ENCODE results near the gene SMIM36.

The SMIM36 gene

GRCh38 chr17:55510986-55511721, at the start of gene SMIM36:
TSS of gene SMIM36 (minus strand) at chr17:55511452.
- no peaks in the 10 kb centered on the region for H3K9me3 Mint-ChIP-seq (ENCODE audit: low read depth)
- H3K36me3 Mint-ChIP-seq = no peaks in the 10 kb centered on the region
- H3K27ac Mint-ChIP-seq = no peak within 1 kb of the TSS
- H3K4me3 Mint-ChIP-seq = no peak within 1 kb of the TSS
- no peaks in the 10 kb centered on the region for H3K4me1 Mint-ChIP-seq (ENCODE audit: low read depth)
- peaks cover 1% of the 10 kb centered on the region for H3K27me3 Mint-ChIP-seq

GRCh38 chr17:55555772-55556171, 44.5 kb upstream of the SMIM36 start:
- Mint-ChIP-seq H3K4me1 (ENCODE audit: low read depth) (no peaks in the 10 kb centered on the region), H3K36me3 (no peaks in the 10 kb centered on the region), H3K27ac (no peak overlapping the region), H3K9me3 (ENCODE audit: low read depth) (no peaks in the 10 kb centered on the region), H3K27me3 (peaks cover 11% of the 10 kb centered on the region), H3K4me3 (no peak overlapping the region)

GRCh38 chr17:55549140-55549539, 37.9 kb upstream of the SMIM36 start:
- H3K9me3 Mint-ChIP-seq (ENCODE audit: low read depth) = peaks cover under 1% of the 10 kb centered on the region
- H3K4me1 Mint-ChIP-seq (ENCODE audit: low read depth) = no peaks in the 10 kb centered on the region
- no peaks in the 10 kb centered on the region for H3K36me3 Mint-ChIP-seq
- H3K27me3 Mint-ChIP-seq = peaks cover 8% of the 10 kb centered on the region
- H3K4me3 Mint-ChIP-seq = no peak overlapping the region
- no peak overlapping the region for H3K27ac Mint-ChIP-seq

- H3K4me1 Mint-ChIP-seq (ENCODE audit: low read depth) = no peaks in the 10 kb centered on the region
Observed at GRCh38 chr17:55546991-55547664, 35.9 kb upstream of the SMIM36 start.

GRCh38 chr17:55546481-55546880, 35.2 kb upstream of the SMIM36 start:
- Mint-ChIP-seq H3K4me3 (no peak overlapping the region), H3K27ac (no peak overlapping the region), H3K4me1 (ENCODE audit: low read depth) (no peaks in the 10 kb centered on the region), H3K9me3 (ENCODE audit: low read depth) (peaks cover 6% of the 10 kb centered on the region), H3K27me3 (peaks cover 14% of the 10 kb centered on the region), H3K36me3 (no peaks in the 10 kb centered on the region)

More at GRCh38 chr17:55546991-55547664, 35.9 kb upstream of the SMIM36 start:
- H3K9me3 Mint-ChIP-seq (ENCODE audit: low read depth) = peaks cover 6% of the 10 kb centered on the region
- H3K27me3 Mint-ChIP-seq = peaks cover 13% of the 10 kb centered on the region
- H3K36me3 Mint-ChIP-seq = no peaks in the 10 kb centered on the region
- H3K27ac Mint-ChIP-seq = no peak overlapping the region
- no peak overlapping the region for H3K4me3 Mint-ChIP-seq

GRCh38 chr17:55545806-55546205, 34.6 kb upstream of the SMIM36 start:
- peaks cover 6% of the 10 kb centered on the region for H3K9me3 Mint-ChIP-seq (ENCODE audit: low read depth)
- H3K4me1 Mint-ChIP-seq (ENCODE audit: low read depth) = no peaks in the 10 kb centered on the region
- peaks cover 15% of the 10 kb centered on the region for H3K27me3 Mint-ChIP-seq
- H3K27ac Mint-ChIP-seq = no peak overlapping the region
- H3K4me3 Mint-ChIP-seq = no peak overlapping the region
- H3K36me3 Mint-ChIP-seq = no peaks in the 10 kb centered on the region

- H3K9me3 Mint-ChIP-seq (ENCODE audit: low read depth) = peaks cover 6% of the 10 kb centered on the region
- no peak overlapping the region for H3K4me3 Mint-ChIP-seq
- H3K4me1 Mint-ChIP-seq (ENCODE audit: low read depth) = no peaks in the 10 kb centered on the region
- H3K27me3 Mint-ChIP-seq = peaks cover 17% of the 10 kb centered on the region
- no peak overlapping the region for H3K27ac Mint-ChIP-seq
- H3K36me3 Mint-ChIP-seq = no peaks in the 10 kb centered on the region
Observed at GRCh38 chr17:55543709-55544108, 32.5 kb upstream of the SMIM36 start.

- Mint-ChIP-seq H3K4me3 (no peak overlapping the region), H3K36me3 (no peaks in the 10 kb centered on the region), H3K9me3 (ENCODE audit: low read depth) (peaks cover 6% of the 10 kb centered on the region), H3K27me3 (peaks cover 10% of the 10 kb centered on the region), H3K27ac (no peak overlapping the region), H3K4me1 (ENCODE audit: low read depth) (no peaks in the 10 kb centered on the region)
Observed at GRCh38 chr17:55540414-55541091, 29.3 kb upstream of the SMIM36 start.

GRCh38 chr17:55536205-55536604, 25.0 kb upstream of the SMIM36 start:
- H3K36me3 Mint-ChIP-seq = no peaks in the 10 kb centered on the region
- no peaks in the 10 kb centered on the region for H3K9me3 Mint-ChIP-seq (ENCODE audit: low read depth)
- H3K27ac Mint-ChIP-seq = no peak overlapping the region
- peaks cover 3% of the 10 kb centered on the region for H3K27me3 Mint-ChIP-seq
- no peak overlapping the region for H3K4me3 Mint-ChIP-seq
- H3K4me1 Mint-ChIP-seq (ENCODE audit: low read depth) = no peaks in the 10 kb centered on the region

GRCh38 chr17:55533608-55534007, 22.4 kb upstream of the SMIM36 start:
- Mint-ChIP-seq H3K27me3 (no peaks in the 10 kb centered on the region), H3K27ac (no peak overlapping the region), H3K4me1 (ENCODE audit: low read depth) (no peaks in the 10 kb centered on the region), H3K36me3 (no peaks in the 10 kb centered on the region), H3K9me3 (ENCODE audit: low read depth) (no peaks in the 10 kb centered on the region), H3K4me3 (no peak overlapping the region)

- Mint-ChIP-seq H3K9me3 (ENCODE audit: low read depth) (no peaks in the 10 kb centered on the region), H3K36me3 (no peaks in the 10 kb centered on the region), H3K4me3 (no peak overlapping the region), H3K4me1 (ENCODE audit: low read depth) (no peaks in the 10 kb centered on the region), H3K27ac (no peak overlapping the region), H3K27me3 (no peaks in the 10 kb centered on the region)
Observed at GRCh38 chr17:55532670-55533069, 21.4 kb upstream of the SMIM36 start.

GRCh38 chr17:55531053-55531728, 19.9 kb upstream of the SMIM36 start:
- Mint-ChIP-seq H3K27ac (no peak overlapping the region), H3K27me3 (peaks cover 4% of the 10 kb centered on the region), H3K4me1 (ENCODE audit: low read depth) (no peaks in the 10 kb centered on the region), H3K4me3 (no peak overlapping the region), H3K9me3 (ENCODE audit: low read depth) (no peaks in the 10 kb centered on the region), H3K36me3 (no peaks in the 10 kb centered on the region)

GRCh38 chr17:55530064-55530463, 18.8 kb upstream of the SMIM36 start:
- Mint-ChIP-seq H3K36me3 (no peaks in the 10 kb centered on the region), H3K9me3 (ENCODE audit: low read depth) (no peaks in the 10 kb centered on the region), H3K4me3 (no peak overlapping the region), H3K4me1 (ENCODE audit: low read depth) (no peaks in the 10 kb centered on the region), H3K27me3 (peaks cover 4% of the 10 kb centered on the region), H3K27ac (no peak overlapping the region)

GRCh38 chr17:55527540-55528118, 16.4 kb upstream of the SMIM36 start:
- H3K9me3 Mint-ChIP-seq (ENCODE audit: low read depth) = no peaks in the 10 kb centered on the region
- no peak overlapping the region for H3K27ac Mint-ChIP-seq
- H3K36me3 Mint-ChIP-seq = no peaks in the 10 kb centered on the region
- H3K4me1 Mint-ChIP-seq (ENCODE audit: low read depth) = no peaks in the 10 kb centered on the region
- H3K4me3 Mint-ChIP-seq = no peak overlapping the region
- H3K27me3 Mint-ChIP-seq = peaks cover 6% of the 10 kb centered on the region

All from activated naive CD8-positive, alpha-beta T cell (primary cell).